Endodermal cell (in vitro differentiated cells): ENCODE measurements around the gene UBE2I. TPM values are rescaled to one million over a fixed set of nuclear protein-coding genes. Genes with fewer than 3 reads are reported as not detected.

Experiments
- DNase-seq: peaks from one replicate; pipeline ENCODE4 v3.0.0-alpha.2; 2017
- H3K27ac ChIP-seq: 2 replicates; pipeline ENCODE4 v1.5.1; 2013; ENCODE audit warnings: mild to moderate bottlenecking, low read depth, low read length, moderate library complexity
- H3K27me3 ChIP-seq: 2 replicates; pipeline ENCODE4 v1.6.1; 2013; ENCODE audit warnings: mild to moderate bottlenecking, low read length, moderate library complexity; ENCODE audit not compliant: insufficient read depth, control insufficient read depth, poor library complexity, severe bottlenecking
- H3K36me3 ChIP-seq: 2 replicates; pipeline ENCODE4 v1.7.0; 2013; ENCODE audit warnings: mild to moderate bottlenecking, low read length, moderate library complexity; ENCODE audit not compliant: control insufficient read depth, insufficient read depth
- H3K4me1 ChIP-seq: one replicate; pipeline ENCODE4 v1.7.0; 2013; ENCODE audit warnings: low read length; ENCODE audit not compliant: control insufficient read depth, insufficient read depth
- H3K4me3 ChIP-seq: 2 replicates; pipeline ENCODE4 v1.5.1; 2013; ENCODE audit warnings: mild to moderate bottlenecking, low read length, moderate library complexity
- H3K9ac ChIP-seq: 2 replicates; pipeline ENCODE4 v1.6.1; 2013; ENCODE audit warnings: mild to moderate bottlenecking, low read length, moderate library complexity; ENCODE audit not compliant: poor library complexity, severe bottlenecking; ENCODE audit errors: extremely low read depth
- H3K9me3 ChIP-seq: 2 replicates; pipeline ENCODE4 v1.6.1; 2013; ENCODE audit warnings: mild to moderate bottlenecking, low read length, moderate library complexity; ENCODE audit not compliant: control insufficient read depth
- H3K27ac Mint-ChIP-seq: 2 replicates; pipeline ENCODE4 v1.8.0; 2020; ENCODE audit warnings: mixed read lengths
- H3K27me3 Mint-ChIP-seq: 2 replicates; pipeline ENCODE4 v1.8.0; 2021; ENCODE audit warnings: mild to moderate bottlenecking, mixed read lengths; ENCODE audit not compliant: insufficient read depth
- H3K36me3 Mint-ChIP-seq: 2 replicates; pipeline ENCODE4 v1.8.0; 2020; ENCODE audit warnings: low read depth, mixed read lengths
- H3K4me1 Mint-ChIP-seq: 2 replicates; pipeline ENCODE4 v1.8.0; 2020; ENCODE audit warnings: mixed read lengths
- H3K4me3 Mint-ChIP-seq: 2 replicates; pipeline ENCODE4 v1.8.0; 2020; ENCODE audit warnings: mild to moderate bottlenecking, moderate library complexity, mixed read lengths
- H3K9me3 Mint-ChIP-seq: 2 replicates; pipeline ENCODE4 v1.8.0; 2020; ENCODE audit warnings: mild to moderate bottlenecking, mixed read lengths
- CTCF ChIP-seq: fragments of 200-600 bp; sonication (generic); conservative IDR thresholded peaks from 2 replicates; pipeline ENCODE4 v1.5.0; 2021; ENCODE audit warnings: antibody characterized with exemption, mild to moderate bottlenecking
- WGBS, 2 experiments: methylation state at CpG; one replicate each; pipeline versions ENCODE4 v1.1.5 to v1.1.7; 2013; ENCODE audit warnings: missing lambda C conversion rate in 2 of 2, mixed read lengths in 1 of 2; ENCODE audit not compliant: insufficient coverage in 1 of 2, insufficient read length in 1 of 2; 5-methylcytosine and 5-hydroxymethylcytosine counted together
- total RNA-seq, 2 donors: library from RNA; stranded (reverse); fragmentation: NEBNext Ultra II Directional in 1 of 2; extraction: Animal tissue kit (Norgen Biotek cat#: 25700) in 1 of 2; gene quantifications; 2 replicates in 1 of 2; 3 replicates in 1 of 2; pipeline ENCODE4 v1.2.1, GENCODE V29; 2021

The UBE2I gene
- total RNA-seq, 2 donors from 2014 or later = 250 to 294 TPM

GRCh38 chr16:1334739-1335138 lies 25.3 kb downstream of the UBE2I start:
- DNase-seq = no peak
- Histone ChIP-seq H3K36me3 (no peaks in the 10 kb centered on the region), H3K4me1 (peaks cover 11% of the 10 kb centered on the region), H3K9me3 (no peaks in the 10 kb centered on the region), H3K4me3 (no peak overlapping the region), H3K27me3 (peaks cover 45% of the 10 kb centered on the region), H3K27ac (no peak overlapping the region), H3K9ac (no peak overlapping the region)
- Mint-ChIP-seq H3K27ac (no peak overlapping the region), H3K9me3 (peaks cover 2% of the 10 kb centered on the region), H3K4me3 (peak overlapping the region; percentile 48), H3K36me3 (no peaks in the 10 kb centered on the region), H3K4me1 (peaks cover 10% of the 10 kb centered on the region), H3K27me3 (peaks cover 34% of the 10 kb centered on the region)
- WGBS, 2 experiments = 36 to 39% methylated on average over 3 to 9 of the region's 9 CpGs
- no peak for TF ChIP-seq CTCF

GRCh38 chr16:1335211-1335971 lies 26.0 kb downstream of the UBE2I start:
- no peaks in the 10 kb centered on the region for H3K36me3 Mint-ChIP-seq

GRCh38 chr16:1335996-1336395 lies 26.6 kb downstream of the UBE2I start:
- Mint-ChIP-seq H3K4me1 (peaks cover 10% of the 10 kb centered on the region), H3K27ac (no peak overlapping the region), H3K36me3 (no peaks in the 10 kb centered on the region), H3K27me3 (peaks cover 34% of the 10 kb centered on the region), H3K4me3 (no peak overlapping the region), H3K9me3 (no peaks in the 10 kb centered on the region)
- H3K9ac ChIP-seq = no peak overlapping the region
- H3K27ac ChIP-seq = peak overlapping the region; percentile 79
- peaks cover 45% of the 10 kb centered on the region for H3K27me3 ChIP-seq
- DNase-seq = no peak
- WGBS, 2 experiments = 9 to 30% methylated on average over 7 to 11 of the region's 12 CpGs
- H3K4me1 ChIP-seq = peaks cover 11% of the 10 kb centered on the region
- no peaks in the 10 kb centered on the region for H3K9me3 ChIP-seq
- no peaks in the 10 kb centered on the region for H3K36me3 ChIP-seq
- TF ChIP-seq CTCF = peak; percentile 33
- no peak overlapping the region for H3K4me3 ChIP-seq

More at GRCh38 chr16:1335211-1335971, 26.0 kb downstream of the UBE2I start:
- Mint-ChIP-seq H3K27me3 (peaks cover 34% of the 10 kb centered on the region), H3K9me3 (peaks cover 1% of the 10 kb centered on the region), H3K4me1 (peaks cover 10% of the 10 kb centered on the region), H3K4me3 (peak overlapping the region; percentile 48), H3K27ac (no peak overlapping the region)
- Histone ChIP-seq H3K9me3 (no peaks in the 10 kb centered on the region), H3K4me1 (peaks cover 11% of the 10 kb centered on the region), H3K4me3 (no peak overlapping the region), H3K27ac (peak overlapping the region; percentile 79), H3K9ac (no peak overlapping the region), H3K36me3 (no peaks in the 10 kb centered on the region), H3K27me3 (peaks cover 45% of the 10 kb centered on the region)
- WGBS, 2 experiments = 75% methylated on average over 11 to 16 of the region's 16 CpGs
- no peak for TF ChIP-seq CTCF
- DNase-seq = no peak
